K562 (cell line): ENCODE data around the gene ARHGEF12. TPM values are rescaled to one million over a fixed set of nuclear protein-coding genes. Genes with fewer than 3 reads are reported as not detected.
A peak's percentile ranks its signal among the peaks of the same experiment; 100 is the strongest.

Source experiments
- ATF7 ChIP-seq: fragments of 450-650 bp; IDR thresholded peaks from 2 replicates; pipeline ENCODE4 v1.7.1; 2014; ENCODE audit warnings: mild to moderate bottlenecking, moderate library complexity
- BMI1 ChIP-seq: fragments of 150-350 bp; IDR thresholded peaks from 2 replicates; pipeline ENCODE4 v1.6.1; 2014; ENCODE audit warnings: low read length
- BRD4 ChIP-seq: fragments of 200-600 bp; sonication (generic); IDR thresholded peaks from 2 replicates; pipeline ENCODE4 v1.6.1; 2017; ENCODE audit warnings: inconsistent platforms
- CBX3 ChIP-seq, 2 experiments: IDR thresholded peaks; 1 replicate in 1 of 2; 2 replicates in 1 of 2; pipeline ENCODE4 v1.6.1; 2012; ENCODE audit warnings: inconsistent platforms in 2 of 2, low read length in 2 of 2, borderline replicate concordance in 1 of 2, control low read depth in 1 of 2
- EP400 ChIP-seq: fragments of 450-650 bp; IDR thresholded peaks from 2 replicates; pipeline ENCODE4 v1.6.1; 2017; ENCODE audit warnings: antibody characterized with exemption, mild to moderate bottlenecking, moderate library complexity
- EZH2 ChIP-seq: IDR thresholded peaks from 2 replicates; pipeline ENCODE4 v1.6.1; 2012; ENCODE audit warnings: low read depth, mild to moderate bottlenecking, inconsistent platforms, low read length, borderline replicate concordance
- GATA2 ChIP-seq: sonication (generic); formaldehyde crosslinking; IDR thresholded peaks from 2 replicates; pipeline ENCODE4 v1.4.0; 2020; ENCODE audit warnings: mild to moderate bottlenecking, missing genetic modification reagents
- IRF9 ChIP-seq: fragments of 450-650 bp; IDR thresholded peaks from 2 replicates; pipeline ENCODE4 v1.6.1; 2016; ENCODE audit warnings: missing biosample characterization, missing genetic modification characterization
- L3MBTL2 ChIP-seq: fragments of 450-650 bp; IDR thresholded peaks from 2 replicates; pipeline ENCODE4 v1.6.1; 2016; ENCODE audit warnings: mild to moderate bottlenecking, moderate library complexity
- NCOA1 ChIP-seq: fragments of 450-650 bp; IDR thresholded peaks from 2 replicates; pipeline ENCODE4 v1.6.1; 2016; ENCODE audit warnings: low read depth
- PHF21A ChIP-seq: fragments of 450-650 bp; IDR thresholded peaks from 2 replicates; pipeline ENCODE4 v1.6.1; 2017; ENCODE audit warnings: low read depth, borderline replicate concordance
- PRPF4 ChIP-seq: fragments of 200-400 bp; formaldehyde crosslinking; IDR thresholded peaks from one replicate; pipeline ENCODE4 v1.6.1; 2017; ENCODE audit warnings: low read length, low read depth, mild to moderate bottlenecking; ENCODE audit not compliant: insufficient read depth, poor library complexity, severe bottlenecking
- PTBP1 ChIP-seq: fragments of 200-400 bp; formaldehyde crosslinking; IDR thresholded peaks from 2 replicates; pipeline ENCODE4 v1.6.1; 2017; ENCODE audit warnings: low read depth, low read length
- PYGO2 ChIP-seq: fragments of 450-650 bp; IDR thresholded peaks from 2 replicates; pipeline ENCODE4 v1.6.1; 2016; ENCODE audit warnings: mild to moderate bottlenecking, missing genetic modification characterization, moderate library complexity, missing compliant biosample characterization
- TEAD4 ChIP-seq, 2 experiments: sonication (generic) in 1 of 2; formaldehyde crosslinking in 1 of 2; IDR thresholded peaks; 2 replicates each; pipeline versions ENCODE4 v1.6.1 to v1.8.0; 2012 to 2022; ENCODE audit warnings: borderline replicate concordance in 1 of 2, inconsistent platforms in 1 of 2, low read length in 1 of 2, mild to moderate bottlenecking in 1 of 2, missing genetic modification reagents in 1 of 2
- THAP12 ChIP-seq: fragments of 250-450 bp; sonication (Bioruptor Pico); IDR thresholded peaks from 2 replicates; pipeline ENCODE4 v1.9.0; 2021; ENCODE audit warnings: mild to moderate bottlenecking, inconsistent platforms
- THRB ChIP-seq: fragments of 450-650 bp; formaldehyde crosslinking; conservative IDR thresholded peaks from 2 replicates; pipeline ENCODE4 v1.4.0; 2022; ENCODE audit warnings: mild to moderate bottlenecking, missing genetic modification characterization
- XRCC3 ChIP-seq: fragments of 450-650 bp; IDR thresholded peaks from 2 replicates; pipeline ENCODE4 v1.6.1; 2017; ENCODE audit warnings: mild to moderate bottlenecking, moderate library complexity
- ZBED1 ChIP-seq: IDR thresholded peaks from 2 replicates; pipeline ENCODE4 v1.6.1; 2014
- ZBTB49 ChIP-seq: sonication (generic); formaldehyde crosslinking; IDR thresholded peaks from 2 replicates; pipeline ENCODE4 v1.8.0; 2022; ENCODE audit warnings: missing genetic modification reagents, mild to moderate bottlenecking, borderline replicate concordance
- ZNF668 ChIP-seq: fragments of 250-450 bp; sonication (Bioruptor Pico); IDR thresholded peaks from 2 replicates; pipeline ENCODE4 v1.8.0; 2022; ENCODE audit warnings: mild to moderate bottlenecking, inconsistent platforms
- ZNF699 ChIP-seq: fragments of 250-450 bp; sonication (Bioruptor Pico); IDR thresholded peaks from 2 replicates; pipeline ENCODE4 v1.8.0; 2021; ENCODE audit warnings: mild to moderate bottlenecking, moderate library complexity; ENCODE audit not compliant: insufficient replicate concordance
- ZSCAN29 ChIP-seq: fragments of 450-650 bp; IDR thresholded peaks from 2 replicates; pipeline ENCODE4 v1.6.1; 2017
- polyA plus RNA-seq, 8 experiments: library from polyadenylated mRNA; depleted of rRNA in 4 of 8; stranded (reverse) in 5 of 8; unstranded in 3 of 8; fragments of >200 nt; fragmentation: Nextera tagmentation in 2 of 8; fragmentation: Illumina TruSeq in 1 of 8; extraction: Ambion mirVana in 2 of 8; extraction: Trizol in 1 of 8; gene quantifications; 2 replicates each; pipeline versions ENCODE4 v1.2.1 to v1.2.3, GENCODE V29; 2011 to 2014; ENCODE audit warnings: inconsistent platforms in 1 of 8, missing spikeins in 1 of 8
- total RNA-seq, 7 experiments: library from RNA; depleted of rRNA in 6 of 7; stranded (reverse); fragments of >200 nt in 6 of 7; fragmentation: Illumina TruSeq in 2 of 7; extraction: Trizol in 2 of 7; gene quantifications; 2 replicates each; pipeline versions ENCODE4 v1.2.1 to v1.2.3, GENCODE V29; 2011 to 2021; ENCODE audit warnings: low replicate concordance in 1 of 7

ARHGEF12 gene
- total and polyA plus RNA-seq, 9 of the 15 experiments (the other 6 are each of a cell fraction or from before 2014, with no cell fraction given), result 3.5 to 51.7 (median 29.5) TPM

GRCh38 chr11:120335908-120336640 is at the start of gene ARHGEF12 (continued):
- TF ChIP-seq THAP12 (0 out of 2 replicates have a peak, but pooled peaks have one; percentile 18), CBX3 (IDR thresholded peaks at IDR 0.05; ENCODE audit: borderline replicate concordance in 1 of 2, low read length in 2 of 2) (0 out of 3 replicates have a peak, but pooled peaks of 1 of the 2 experiments have one; percentile 54), PRPF4 (no peak), ZBTB49 (CRISPR knock-in tag) (no peak), EZH2 (no peak), PTBP1 (no peak), L3MBTL2 (peak; percentile 56), TEAD4 (IDR thresholded peaks at IDR 0.05; ENCODE audit: low read length) (no peak), TEAD4 (CRISPR knock-in tag; IDR thresholded peaks at IDR 0.05; ENCODE audit: borderline replicate concordance) (no peak), BRD4 (no peak; the same call in 1 of the 2 replicates), ZBED1 (no peak), ZSCAN29 (no peak), GATA2 (CRISPR knock-in tag) (no peak), EP400 (peak; percentile 83), THRB (CRISPR knock-in tag) (no peak), NCOA1 (no peak), PYGO2 (no peak), PHF21A (peak; percentile 93), ZNF699 (CRISPR knock-in tag) (no peak), ZNF668 (no peak), XRCC3 (no peak), BMI1 (no peak), IRF9 (tag) (no peak), ATF7 (peak; percentile 70)
